ENCODE data around the gene MMP19.
"Not testable (repeated sequence)": the region's sequence is repeated elsewhere in the genome, so short reads cannot be mapped to it uniquely, and the experiment has no call there.

The MMP19 gene

GRCh38 chr12:55842681-55843429 is at the start of gene MMP19:
TSS of gene MMP19 (minus strand) at chr12:55842936. CDS start at chr12:55842830, 106 bp downstream.
- FAIRE-seq, result no peak

- no peak for FAIRE-seq
Observed at GRCh38 chr12:55891310-55891709, 48.6 kb upstream of the MMP19 start.

- FAIRE-seq, result no peak
Observed at GRCh38 chr12:55885113-55885512, 42.4 kb upstream of the MMP19 start.

- no peak for FAIRE-seq
Observed at GRCh38 chr12:55877824-55878223, 35.1 kb upstream of the MMP19 start.

- FAIRE-seq, result no peak
Observed at GRCh38 chr12:55875704-55876467, 33.1 kb upstream of the MMP19 start.

GRCh38 chr12:55874443-55874842 is 31.7 kb upstream of the MMP19 start:
- FAIRE-seq, result no peak

- not testable (repeated sequence) for FAIRE-seq
Observed at GRCh38 chr12:55866454-55867004, 23.8 kb upstream of the MMP19 start.

GRCh38 chr12:55865327-55865726 is 22.6 kb upstream of the MMP19 start:
- no peak for FAIRE-seq

- not testable (repeated sequence) for FAIRE-seq
Observed at GRCh38 chr12:55862931-55863330, 20.2 kb upstream of the MMP19 start.

GRCh38 chr12:55862286-55862685 is 19.6 kb upstream of the MMP19 start:
- no peak for FAIRE-seq

- FAIRE-seq, result no peak
Observed at GRCh38 chr12:55861871-55862270, 19.1 kb upstream of the MMP19 start.

GRCh38 chr12:55861396-55861795 is 18.7 kb upstream of the MMP19 start:
- FAIRE-seq, result no peak

GRCh38 chr12:55852740-55853139 is 10.0 kb upstream of the MMP19 start:
- FAIRE-seq, result no peak

GRCh38 chr12:55850893-55851292 is 8.2 kb upstream of the MMP19 start:
- no peak for FAIRE-seq

- FAIRE-seq, result no peak
Observed at GRCh38 chr12:55850401-55850800, 7.7 kb upstream of the MMP19 start.

GRCh38 chr12:55849616-55850343 is 7.0 kb upstream of the MMP19 start:
- no peak for FAIRE-seq

GRCh38 chr12:55847603-55848291 is 5.0 kb upstream of the MMP19 start:
- no peak for FAIRE-seq

- no peak for FAIRE-seq
Observed at GRCh38 chr12:55847033-55847432, 4.3 kb upstream of the MMP19 start.

- FAIRE-seq, result no peak
Observed at GRCh38 chr12:55845785-55846496, 3.2 kb upstream of the MMP19 start.

- FAIRE-seq, result no peak
Observed at GRCh38 chr12:55845361-55845760, 2.6 kb upstream of the MMP19 start.

- FAIRE-seq, result no peak
Observed at GRCh38 chr12:55844961-55845360, 2.2 kb upstream of the MMP19 start.

GRCh38 chr12:55843431-55843830 is 695 bp upstream of the MMP19 start:
- no peak for FAIRE-seq
